HG03565 (cell line): Measurements from ENCODE around the gene TSPAN9.

Source experiments
- ATAC-seq: cut with Tn5 transposase; IDR thresholded peaks from one replicate; pipeline ENCODE4 v1.9.1; 2021; ENCODE audit warnings: mild to moderate bottlenecking, moderate library complexity; ENCODE audit not compliant: unreplicated experiment

TSPAN9 gene

GRCh38 chr12:3202096-3202495 lies 124.9 kb downstream of the TSPAN9 start:
- ATAC-seq = no peak

GRCh38 chr12:3202734-3203446 lies 125.7 kb downstream of the TSPAN9 start:
- ATAC-seq = no peak

DNA sequence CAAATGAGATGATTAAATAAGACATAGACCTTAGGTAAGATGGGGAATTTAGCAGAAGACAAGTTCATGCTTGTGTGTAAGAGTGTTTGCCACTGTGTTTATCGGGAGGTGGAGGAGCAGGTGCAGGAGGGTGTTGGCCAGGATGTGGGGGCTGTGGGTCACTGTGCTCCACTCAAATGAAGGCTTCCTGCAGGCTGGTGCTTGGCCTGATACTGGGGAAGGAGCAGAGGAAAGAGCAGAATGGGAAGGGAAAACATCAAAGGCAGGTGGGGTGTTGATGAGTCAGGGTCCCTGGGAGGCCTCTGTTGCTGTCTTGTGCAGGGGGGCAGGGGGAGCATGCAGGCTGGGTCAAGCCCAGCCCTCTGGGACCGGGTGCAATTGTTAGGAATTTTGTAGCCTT lies 126.5 kb downstream of the TSPAN9 start:
- ATAC-seq = no peak

GRCh38 chr12:3204143-3204542 lies 127.0 kb downstream of the TSPAN9 start:
- no peak for ATAC-seq

GRCh38 chr12:3204730-3205531 lies 127.8 kb downstream of the TSPAN9 start:
- ATAC-seq = no peak

GRCh38 chr12:3205742-3206519 lies 128.8 kb downstream of the TSPAN9 start:
- no peak for ATAC-seq

GRCh38 chr12:3206536-3207072 lies 129.4 kb downstream of the TSPAN9 start:
- ATAC-seq = no peak

DNA sequence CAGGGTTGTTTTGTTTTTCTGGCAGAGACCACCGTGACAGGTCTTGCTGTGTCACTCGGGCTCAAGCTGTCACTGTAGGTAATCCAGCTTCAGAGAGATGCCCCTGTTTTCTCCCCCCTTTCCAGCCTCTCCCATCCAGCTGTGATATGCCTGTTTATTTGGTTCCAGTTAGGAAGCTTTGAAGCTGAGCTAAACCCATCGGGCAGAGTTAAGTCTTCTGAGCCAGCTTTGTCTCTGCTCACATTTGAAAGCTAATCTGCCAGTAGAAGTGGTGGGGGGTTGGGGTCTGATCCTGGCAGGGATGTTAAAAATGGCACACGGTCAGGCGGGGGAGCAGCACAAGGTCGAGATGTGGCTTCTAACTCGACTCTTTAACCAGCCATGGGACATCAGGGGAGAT lies 130.0 kb downstream of the TSPAN9 start:
- ATAC-seq = no peak

- no peak for ATAC-seq
Observed at GRCh38 chr12:3207858-3208257, 130.7 kb downstream of the TSPAN9 start.

DNA sequence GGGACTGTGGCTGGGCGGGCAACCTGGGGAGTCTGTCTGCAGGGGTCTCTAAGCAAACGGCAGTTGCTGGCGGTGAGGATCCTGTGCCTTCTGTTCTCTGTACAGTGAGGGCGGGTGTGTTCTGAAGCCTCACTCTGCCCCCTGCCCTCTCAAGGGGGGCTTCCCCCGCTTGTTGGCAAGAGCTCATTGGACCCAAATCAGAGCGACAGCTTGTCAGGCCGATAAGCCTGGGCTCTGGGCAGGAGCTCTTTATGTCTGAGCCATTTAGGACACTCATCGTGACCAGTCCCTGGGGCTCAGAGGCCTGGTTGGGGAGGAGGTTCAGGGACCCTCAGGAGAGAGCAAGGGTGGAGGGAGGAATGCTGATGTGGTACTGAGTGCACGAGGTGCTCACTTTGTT lies 136.0 kb downstream of the TSPAN9 start:
- no peak for ATAC-seq

DNA sequence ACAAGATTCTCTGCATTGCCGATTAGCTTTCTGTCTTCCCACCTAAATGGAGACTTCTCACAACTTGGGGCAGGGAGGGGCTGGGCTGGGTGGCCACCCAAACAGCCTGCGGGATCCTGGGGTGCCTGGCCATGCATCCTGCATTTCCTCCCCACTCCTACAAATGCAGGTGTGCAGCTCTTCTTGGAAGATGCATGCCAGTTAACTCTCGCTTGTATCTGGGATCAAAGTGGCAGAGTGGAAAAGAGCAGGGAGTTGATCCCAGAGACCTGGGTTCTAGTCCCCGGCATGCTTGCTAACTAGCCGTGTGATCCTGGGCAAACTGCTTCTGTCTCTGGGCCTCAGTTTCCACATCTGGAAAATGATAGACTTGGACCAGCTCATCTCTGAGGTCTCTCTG lies 136.6 kb downstream of the TSPAN9 start:
- no peak for ATAC-seq

DNA sequence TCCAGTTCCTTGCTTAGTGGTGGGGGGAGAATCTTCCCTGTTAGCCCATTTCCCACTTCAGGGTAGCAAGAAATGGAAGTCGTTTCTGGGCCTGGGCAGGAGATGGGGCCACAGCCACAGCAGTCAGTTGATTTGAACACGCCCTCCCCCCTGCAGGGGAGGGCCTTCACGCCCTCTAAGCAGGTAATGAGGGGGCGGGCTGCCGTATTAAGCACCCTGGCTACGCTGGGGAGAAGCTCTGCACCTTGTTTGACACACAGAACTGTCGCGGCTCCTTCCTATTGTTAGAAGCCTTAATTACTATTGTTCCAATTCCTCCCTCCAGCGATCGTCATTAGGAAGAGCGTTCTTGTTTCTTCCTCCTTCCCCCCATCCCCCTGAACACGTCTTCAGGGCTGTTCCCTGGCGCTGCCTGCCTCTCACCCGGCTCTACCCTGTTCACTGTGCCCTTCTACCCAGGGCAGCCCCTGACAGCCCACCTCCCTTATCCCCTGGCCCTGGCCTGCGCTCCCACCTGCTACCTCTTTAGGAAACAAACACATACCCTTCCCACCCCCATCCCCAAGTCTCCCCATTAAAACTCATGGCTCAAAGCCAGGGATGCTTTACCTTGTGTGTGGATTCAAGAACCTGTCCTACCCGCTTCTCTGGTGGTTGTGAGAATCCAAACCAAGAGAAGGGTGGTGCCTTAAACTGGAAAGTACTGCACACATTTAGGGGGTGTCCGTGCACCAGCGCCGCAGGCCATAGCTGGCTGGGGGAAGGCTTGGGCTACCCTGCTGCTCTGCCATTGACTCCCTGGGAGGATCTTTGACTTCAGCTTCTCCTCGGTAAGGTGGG lies 137.6 kb downstream of the TSPAN9 start:
- no peak for ATAC-seq

GRCh38 chr12:3215410-3215975 lies 138.3 kb downstream of the TSPAN9 start:
- ATAC-seq = no peak

DNA sequence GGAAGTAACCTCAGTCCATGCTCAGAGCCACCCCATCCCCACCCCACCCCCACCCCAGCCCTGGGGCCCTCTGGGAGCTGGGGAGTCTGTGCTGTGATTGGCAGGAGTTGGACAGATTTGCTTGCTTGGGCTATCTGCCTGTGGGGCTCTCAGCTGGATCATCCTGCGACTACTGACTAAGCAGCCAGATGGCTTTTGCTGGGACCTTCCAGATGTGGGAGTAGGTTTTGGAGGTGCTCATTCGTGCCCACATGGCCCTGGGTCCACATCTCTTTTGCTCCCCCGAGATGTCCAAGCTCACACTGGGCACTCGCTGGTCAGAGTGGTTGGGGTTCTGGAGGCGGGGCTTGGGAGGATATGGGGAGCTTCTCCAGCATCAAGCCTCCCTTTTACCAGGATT lies 138.9 kb downstream of the TSPAN9 start:
- ATAC-seq = no peak

GRCh38 chr12:3216726-3217682 lies 139.8 kb downstream of the TSPAN9 start:
- ATAC-seq = no peak

DNA sequence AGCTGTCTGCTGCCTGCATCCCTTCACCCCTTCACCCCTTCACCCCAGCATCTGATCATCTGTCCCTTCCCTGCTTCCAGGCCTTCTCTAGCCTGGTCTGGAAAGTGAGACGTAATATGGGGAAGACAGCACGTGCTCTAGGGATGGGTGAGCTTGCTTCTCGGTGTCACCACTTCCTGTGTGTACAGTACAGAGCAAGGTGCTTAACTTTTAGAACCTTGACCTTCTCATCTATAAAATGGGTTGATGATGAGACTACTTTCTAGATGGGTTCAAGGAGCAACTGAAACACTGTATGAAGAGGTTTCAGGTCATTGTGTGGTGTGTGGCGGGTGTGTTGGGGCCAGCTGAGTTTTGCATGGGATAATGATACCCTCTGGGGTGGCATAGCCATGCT lies 140.5 kb downstream of the TSPAN9 start:
- ATAC-seq = no peak

- no peak for ATAC-seq
Observed at GRCh38 chr12:3218228-3219171, 141.3 kb downstream of the TSPAN9 start.

DNA sequence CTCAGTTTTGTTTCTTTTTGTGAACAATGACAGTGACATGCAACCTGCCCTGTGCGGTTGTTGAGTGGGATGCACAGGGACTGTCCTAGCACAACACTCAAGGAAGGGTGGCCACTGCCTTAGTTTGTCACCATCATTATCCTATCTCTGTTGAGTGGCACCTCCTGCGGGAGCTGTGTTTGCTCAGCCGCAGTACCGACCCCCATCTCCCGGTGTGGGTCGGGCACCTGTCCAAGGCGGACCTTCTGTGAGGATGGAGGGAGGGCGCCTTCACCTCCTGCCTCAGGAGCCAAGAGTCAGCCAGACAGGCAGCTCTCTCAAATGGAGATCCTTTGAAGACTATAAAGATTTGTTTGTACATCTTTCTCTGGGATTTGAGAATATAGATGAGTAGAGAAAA lies 142.1 kb downstream of the TSPAN9 start:
- ATAC-seq = no peak
